ENCODE data around the gene PXDN. TPM values are rescaled to one million over a fixed set of nuclear protein-coding genes. Genes with fewer than 3 reads are reported as not detected.
A peak's percentile ranks its signal among the peaks of the same experiment; 100 is the strongest.

The PXDN gene
- total and polyA plus RNA-seq, 7 donors, result 4.1 to 15.4 (median 9.4) TPM

- no peak for DNase-seq
- WGBS, 3 donors, result 89 to 93% (median 93%) methylated on average over 9 of the region's 9 CpGs
- H3K27me3 ChIP-seq (ENCODE audit: insufficient read depth in 3 of 3, low read length in 2 of 3), result peaks cover 0 to 46% (median 6%) of the 10 kb centered on the region in 3 donors
- intact Hi-C loops (cut with DNase I), result loop anchor here in 1 of 2 donors (5.0 kb wide), 1 partner anchor 71 kb away; no protein-coding TSS in a partner anchor
- ATAC-seq, result no peak
- peaks cover 12% of the 10 kb centered on the region for H3K4me1 ChIP-seq
- no peaks in the 10 kb centered on the region for H3K36me3 ChIP-seq (ENCODE audit: insufficient read depth in 1 of 2, low read depth in 1 of 2)
- no peaks in the 10 kb centered on the region for H3K9me3 ChIP-seq
- no peak for TF ChIP-seq CTCF (IDR thresholded peaks at IDR 0.05)
- H3K27ac ChIP-seq, result no peak overlapping the region
- no peak overlapping the region for H3K4me3 ChIP-seq
Measured at GRCh38 chr2:1746174-1747064, 2.1 kb upstream of the PXDN start.

- 37 to 47% (median 46%) methylated on average over 26 of the region's 26 CpGs for WGBS, 3 donors
- TF ChIP-seq CTCF (IDR thresholded peaks at IDR 0.05), result no peak
- intact Hi-C loops (cut with DNase I), result loop anchor here in 1 of 2 donors (5.0 kb wide), 1 partner anchor 72 kb away; no protein-coding TSS in a partner anchor
- Histone ChIP-seq H3K27ac (peak overlapping the region; percentile 60), H3K36me3 (ENCODE audit: insufficient read depth in 1 of 2, low read depth in 1 of 2) (no peaks in the 10 kb centered on the region), H3K4me1 (peaks cover 12% of the 10 kb centered on the region), H3K9me3 (no peaks in the 10 kb centered on the region), H3K4me3 (peak overlapping the region; percentile 67), H3K27me3 (ENCODE audit: insufficient read depth in 3 of 3, low read length in 2 of 3) (peaks cover 0 to 56% (median 6%) of the 10 kb centered on the region in 3 donors)
- DNase-seq, result no peak
- no peak for ATAC-seq
Measured at GRCh38 chr2:1745171-1746023, 1.1 kb upstream of the PXDN start.

DNA sequence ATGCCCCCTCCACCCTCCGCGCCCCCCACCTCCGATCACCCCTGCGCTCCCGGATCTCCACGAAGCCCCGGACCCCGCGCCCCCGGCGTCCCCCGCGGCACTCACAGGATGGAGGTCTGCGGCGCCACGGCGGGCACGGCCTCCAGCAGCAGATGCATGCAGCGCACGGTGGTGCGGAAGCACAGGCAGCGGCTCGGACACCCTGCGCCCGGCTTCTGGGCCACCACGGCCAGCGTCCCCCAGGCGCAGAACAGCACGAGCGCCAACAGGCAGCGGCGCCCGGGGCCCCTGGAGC is 217 bp downstream of the PXDN start:
- intact Hi-C loops (cut with DNase I), result loop anchor here in 1 of 2 donors (5.0 kb wide), 2 partner anchors 137 to 152 kb away; no protein-coding TSS in a partner anchor
- ATAC-seq, result peak in 3 of 4 donors; percentile 8 to 13 (median 12)
- no peak for DNase-seq

More for the DNA sequence above, 217 bp downstream of the PXDN start:
- Histone ChIP-seq H3K36me3 (ENCODE audit: insufficient read depth in 1 of 2, low read depth in 1 of 2) (no peaks in the 10 kb centered on the region), H3K27ac (peak overlapping the region; percentile 60), H3K4me1 (peaks cover 12% of the 10 kb centered on the region), H3K9me3 (no peaks in the 10 kb centered on the region), H3K27me3 (ENCODE audit: insufficient read depth in 3 of 3, low read length in 2 of 3) (peaks cover 0 to 61% (median 6%) of the 10 kb centered on the region in 3 donors), H3K4me3 (peak overlapping the region; percentile 67)
- TF ChIP-seq CTCF (IDR thresholded peaks at IDR 0.05), result no peak
- 0% methylated on average over 13 to 33 of the region's 33 CpGs for WGBS, 3 donors
